HCT116 (cell line): ENCODE data around the gene MACF1. TPM values are rescaled to one million over a fixed set of nuclear protein-coding genes. Genes with fewer than 3 reads are reported as not detected.

Source experiments
- ATAC-seq: fragments of 200-7000 bp; cut with Tn5 transposase; 2 replicates; pipeline ENCODE4 v1.9.1; 2020; ENCODE audit warnings: mild to moderate bottlenecking, moderate library complexity
- BruUV-seq: library from RNA; stranded (reverse); fragments of 400-500 nt; replicated peaks from 2 replicates; lab custom pipeline; 2021; lab: Mats Ljungman, UMichigan
- CTCF ChIA-PET: fragments of 300-600 bp; sonication (Branson Sonifier 250); formaldehyde crosslinking; loops from one replicate; lab custom pipeline; 2021; ENCODE audit warnings: antibody characterized with exemption; lab: Charles Lee
- POLR2A ChIA-PET: fragments of 300-600, 350-600 bp; sonication (Branson Sonifier 250); formaldehyde crosslinking; loops from one replicate; lab custom pipeline; 2021; ENCODE audit warnings: antibody characterized with exemption; lab: Charles Lee
- RAD21 ChIA-PET, 2 experiments: fragments of 300-600 bp; sonication (Branson Sonifier 250); formaldehyde crosslinking; loops; one replicate each; lab custom pipeline; 2023; ENCODE audit warnings: low total read pairs in 2 of 2; ENCODE audit not compliant: uncharacterized antibody in 2 of 2, unreplicated experiment in 2 of 2, low non-redundant PET in 1 of 2; lab: Charles Lee
- DNase-seq: peaks from one replicate; pipeline ENCODE4 v3.0.0-alpha.2; 2010; ENCODE audit warnings: low read depth, low spot score
- H2AFZ ChIP-seq: fragments of 200-600 bp; shearing (Covaris generic), sonication (generic); 2 replicates; pipeline ENCODE4 v1.6.1; 2017; ENCODE audit warnings: low read depth, mixed run types, mixed read lengths, antibody characterized with exemption, low read length; ENCODE audit not compliant: poor library complexity, severe bottlenecking
- H3K27ac ChIP-seq: 2 replicates; pipeline ENCODE4 v1.5.1; 2012; ENCODE audit warnings: low read depth, low read length
- H3K27me3 ChIP-seq: fragments of 200-600 bp; sonication (generic); 2 replicates; pipeline ENCODE4 v1.6.1; 2016; ENCODE audit warnings: mixed run types, low read length, mixed read lengths; ENCODE audit not compliant: insufficient read depth
- H3K36me3 ChIP-seq, 2 experiments: fragments of 200-500 bp in 1 of 2; fragments of 200-600 bp in 1 of 2; sonication (Bioruptor generic) in 1 of 2; sonication (generic) in 1 of 2; 2 replicates each; pipeline versions ENCODE4 v1.5.1 to v1.6.1; 2014 to 2016; ENCODE audit warnings: low read length in 2 of 2, inconsistent platforms in 1 of 2, mixed read lengths in 1 of 2, mixed run types in 1 of 2; ENCODE audit not compliant: insufficient read depth in 2 of 2, control insufficient read depth in 1 of 2
- H3K4me1 ChIP-seq, 2 experiments: fragments of 200-600 bp in 1 of 2; sonication (generic) in 1 of 2; 2 replicates each; pipeline versions ENCODE4 v1.5.1 to v1.6.1; 2012 to 2017; ENCODE audit warnings: low read length in 2 of 2, inconsistent platforms in 1 of 2, mild to moderate bottlenecking in 1 of 2, mixed read lengths in 1 of 2, mixed run types in 1 of 2, moderate library complexity in 1 of 2; ENCODE audit not compliant: insufficient read depth in 2 of 2, control insufficient read depth in 1 of 2
- H3K4me2 ChIP-seq: fragments of 200-600 bp; sonication (generic); 2 replicates; pipeline ENCODE4 v1.6.1; 2017; ENCODE audit warnings: mixed run types, low read length, mixed read lengths
- H3K4me3 ChIP-seq, 2 experiments: fragments of 200-600 bp in 1 of 2; sonication (generic) in 1 of 2; replicated peaks in 1 of 2; 2 replicates each; pipeline ENCODE4 v1.5.1; 2011 to 2016; ENCODE audit warnings: low read length in 2 of 2, control low read depth in 1 of 2, low read depth in 1 of 2, mild to moderate bottlenecking in 1 of 2, mixed read lengths in 1 of 2, mixed run types in 1 of 2
- H3K79me2 ChIP-seq: fragments of 200-600 bp; sonication (generic); 2 replicates; pipeline ENCODE4 v1.6.1; 2017; ENCODE audit warnings: mild to moderate bottlenecking, mixed run types, low read length, moderate library complexity, mixed read lengths; ENCODE audit not compliant: insufficient read depth
- H3K9ac ChIP-seq: fragments of 200-600 bp; sonication (generic); 2 replicates; pipeline ENCODE4 v1.6.1; 2016; ENCODE audit warnings: low read length, mixed read lengths
- H3K9me2 ChIP-seq: fragments of 200-600 bp; sonication (generic), shearing (Covaris generic); 2 replicates; pipeline ENCODE4 v1.6.1; 2017; ENCODE audit warnings: mixed run types, mild to moderate bottlenecking, moderate library complexity; ENCODE audit not compliant: insufficient read depth
- H3K9me3 ChIP-seq, 2 experiments: fragments of 200-500 bp in 1 of 2; fragments of 200-600 bp in 1 of 2; sonication (Bioruptor generic) in 1 of 2; sonication (generic) in 1 of 2; 2 replicates each; pipeline ENCODE4 v1.6.1; 2014 to 2017; ENCODE audit warnings: low read length in 2 of 2, mixed read lengths in 2 of 2, inconsistent platforms in 1 of 2, low read depth in 1 of 2, mild to moderate bottlenecking in 1 of 2, mixed run types in 1 of 2, moderate library complexity in 1 of 2; ENCODE audit not compliant: control insufficient read depth in 1 of 2, insufficient read depth in 1 of 2
- H4K20me1 ChIP-seq: fragments of 200-600 bp; sonication (generic), shearing (Covaris generic); 2 replicates; pipeline ENCODE4 v1.6.1; 2017; ENCODE audit warnings: mixed run types, mild to moderate bottlenecking, moderate library complexity; ENCODE audit not compliant: insufficient read depth
- EZH2 ChIP-seq: fragments of 200-600 bp; sonication (generic); IDR thresholded peaks from 2 replicates; pipeline ENCODE4 v1.6.1; 2017; ENCODE audit warnings: antibody characterized with exemption, mixed run types
- EZH2phosphoT487 ChIP-seq: fragments of 200-600 bp; IDR thresholded peaks from 2 replicates; pipeline ENCODE4 v1.6.1; 2018; ENCODE audit warnings: antibody characterized with exemption, borderline replicate concordance
- JUND ChIP-seq: IDR thresholded peaks from 2 replicates; pipeline ENCODE4 v1.6.1; 2012
- POLR2A ChIP-seq: IDR thresholded peaks from 2 replicates; pipeline ENCODE4 v1.7.0; 2011; ENCODE audit warnings: borderline replicate concordance; ENCODE audit not compliant: insufficient read depth, insufficient read length; ENCODE audit errors: extremely low read depth
- POLR2AphosphoS5 ChIP-seq: IDR thresholded peaks from 2 replicates; pipeline ENCODE4 v1.6.1; 2011; ENCODE audit warnings: mild to moderate bottlenecking, low read depth, low read length, moderate library complexity
- SP1 ChIP-seq: IDR thresholded peaks from 2 replicates; pipeline ENCODE4 v1.6.1; 2012; ENCODE audit warnings: low read depth
- YY1 ChIP-seq: IDR thresholded peaks from 2 replicates; pipeline ENCODE4 v1.6.1; 2011; ENCODE audit warnings: low read length, low read depth, moderate library complexity, mild to moderate bottlenecking; ENCODE audit not compliant: insufficient replicate concordance; ENCODE audit errors: extremely low read depth
- ZNF274 ChIP-seq: fragments of 200-500 bp; sonication (Bioruptor generic); IDR thresholded peaks from 2 replicates; pipeline ENCODE4 v1.6.1; 2014; ENCODE audit warnings: mild to moderate bottlenecking, low read depth, low read length, inconsistent platforms
- intact Hi-C: fragments of 100-400 bp; cut with micrococcal nuclease; formaldehyde crosslinking; loops from 2 replicates; pipeline ENCODE4 v1.10.0; 2022
- total RNA-seq: library from RNA; stranded (reverse); gene quantifications from one replicate; pipeline ENCODE4 v1.2.1, GENCODE V29; 2021; ENCODE audit not compliant: unreplicated experiment
- TF ChIP-seq, protein P1 (sequence below): IDR thresholded peaks from 2 replicates; pipeline ENCODE4 v1.6.1; 2011; ENCODE audit warnings: mild to moderate bottlenecking, low read length, moderate library complexity; ENCODE audit not compliant: insufficient replicate concordance; ENCODE audit errors: extremely low read depth
- TF ChIP-seq, protein P2 (sequence below): IDR thresholded peaks from 2 replicates; pipeline ENCODE4 v1.6.1; 2012
- TF ChIP-seq, protein P3 (sequence below): IDR thresholded peaks from 2 replicates; pipeline ENCODE4 v1.6.1; 2012

The MACF1 gene
- total RNA-seq, 1 experiment from 2014 or later: 146 TPM

DNA sequence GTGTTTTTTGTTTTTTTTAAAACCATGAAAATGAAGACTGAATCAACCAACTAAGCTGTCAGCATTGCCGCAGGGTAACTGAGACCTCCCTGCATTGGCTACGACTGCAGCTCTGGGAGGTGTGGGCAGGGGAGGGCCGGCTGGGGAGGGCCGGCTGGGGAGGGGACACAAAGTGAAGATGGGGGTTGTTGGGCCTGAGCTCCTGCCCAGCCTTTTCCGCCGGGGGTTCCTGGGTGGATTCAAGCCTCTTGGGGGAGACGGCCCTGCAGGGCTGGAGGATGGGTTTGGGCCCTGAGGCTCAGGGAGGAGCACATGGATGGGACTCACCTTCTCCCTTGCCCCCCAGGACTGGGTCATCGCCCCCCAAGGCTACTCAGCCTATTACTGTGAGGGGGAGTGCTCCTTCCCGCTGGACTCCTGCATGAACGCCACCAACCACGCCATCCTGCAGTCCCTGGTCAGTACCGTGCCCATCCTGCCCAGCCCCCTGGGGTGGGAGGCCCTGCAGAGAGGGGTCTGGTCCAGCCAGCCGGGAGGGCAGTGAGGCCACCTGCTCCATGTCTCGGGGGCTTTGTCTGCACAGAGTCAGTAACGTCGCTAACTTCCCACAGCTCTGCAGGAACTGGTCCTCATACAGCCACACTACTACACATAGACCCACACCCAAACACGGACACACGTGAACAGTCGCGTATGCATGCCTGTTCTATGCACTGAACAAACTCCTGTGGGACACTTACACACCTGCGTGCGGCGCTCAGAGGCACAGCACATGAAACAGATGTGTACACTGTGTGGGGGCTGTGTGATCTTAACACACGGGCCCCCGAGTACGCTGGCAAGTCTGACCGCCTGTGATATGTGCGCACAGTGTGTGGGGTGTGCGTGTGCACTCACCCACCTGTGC lies 318.4 kb downstream of the MACF1 start:
- ATAC-seq: no peak
- Histone ChIP-seq H3K36me3 (no peaks in the 10 kb centered on the region), H3K4me1 (no peaks in the 10 kb centered on the region), H2AFZ (no peak overlapping the region), H3K79me2 (no peaks in the 10 kb centered on the region)
- BruUV-seq: no TSS peak
- intact Hi-C loops: no loop called here
- TF ChIP-seq EZH2 (no peak), JUND (no peak), POLR2A (no peak), YY1 (no peak)
- TF ChIP-seq, protein P1, sequence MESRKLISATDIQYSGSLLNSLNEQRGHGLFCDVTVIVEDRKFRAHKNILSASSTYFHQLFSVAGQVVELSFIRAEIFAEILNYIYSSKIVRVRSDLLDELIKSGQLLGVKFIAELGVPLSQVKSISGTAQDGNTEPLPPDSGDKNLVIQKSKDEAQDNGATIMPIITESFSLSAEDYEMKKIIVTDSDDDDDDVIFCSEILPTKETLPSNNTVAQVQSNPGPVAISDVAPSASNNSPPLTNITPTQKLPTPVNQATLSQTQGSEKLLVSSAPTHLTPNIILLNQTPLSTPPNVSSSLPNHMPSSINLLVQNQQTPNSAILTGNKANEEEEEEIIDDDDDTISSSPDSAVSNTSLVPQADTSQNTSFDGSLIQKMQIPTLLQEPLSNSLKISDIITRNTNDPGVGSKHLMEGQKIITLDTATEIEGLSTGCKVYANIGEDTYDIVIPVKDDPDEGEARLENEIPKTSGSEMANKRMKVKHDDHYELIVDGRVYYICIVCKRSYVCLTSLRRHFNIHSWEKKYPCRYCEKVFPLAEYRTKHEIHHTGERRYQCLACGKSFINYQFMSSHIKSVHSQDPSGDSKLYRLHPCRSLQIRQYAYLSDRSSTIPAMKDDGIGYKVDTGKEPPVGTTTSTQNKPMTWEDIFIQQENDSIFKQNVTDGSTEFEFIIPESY: no peak
- TF ChIP-seq, all 23 proteins: peak for 0
- Histone ChIP-seq H3K27me3 (no peaks in the 10 kb centered on the region), H3K27ac (no peak overlapping the region), H3K9ac (no peak overlapping the region), H3K4me3 (no peak overlapping the region), H3K4me2 (no peak overlapping the region), H3K9me2 (no peaks in the 10 kb centered on the region), H3K9me3 (no peaks in the 10 kb centered on the region), H4K20me1 (no peaks in the 10 kb centered on the region)
- CTCF ChIA-PET: no interaction called here
- RAD21 ChIA-PET: no interaction called here
- POLR2A ChIA-PET: no interaction called here
- no peak for DNase-seq

DNA sequence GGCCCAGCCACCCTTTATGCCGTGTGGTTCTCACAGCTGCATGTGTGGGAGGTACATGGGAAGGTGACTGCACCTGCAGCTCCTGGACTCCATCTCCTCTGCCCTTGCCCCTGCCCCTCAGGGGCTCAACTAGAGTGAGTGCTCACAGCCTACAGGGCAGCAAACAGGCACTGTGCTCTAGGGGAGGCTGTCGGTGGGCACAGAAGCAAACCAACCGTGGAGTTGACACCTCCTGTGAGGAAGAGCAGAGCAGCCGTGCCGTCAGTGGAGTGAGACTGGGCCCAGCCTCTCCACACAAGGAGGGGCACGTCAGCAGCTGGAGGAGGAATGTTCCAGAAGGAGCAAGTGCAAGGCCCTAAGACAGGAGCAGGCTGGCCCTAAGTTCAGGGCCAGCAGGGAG lies 319.7 kb downstream of the MACF1 start:
- intact Hi-C loops: no loop called here
- H3K4me3 ChIP-seq: no peak overlapping the region
- RAD21 ChIA-PET: no interaction called here
- CTCF ChIA-PET: no interaction called here
- no peak for ATAC-seq
- TF ChIP-seq POLR2AphosphoS5 (no peak), ZNF274 (no peak), EZH2phosphoT487 (no peak), EZH2 (no peak), JUND (no peak), SP1 (no peak)
- TF ChIP-seq, protein P1: no peak
- TF ChIP-seq, protein P2, sequence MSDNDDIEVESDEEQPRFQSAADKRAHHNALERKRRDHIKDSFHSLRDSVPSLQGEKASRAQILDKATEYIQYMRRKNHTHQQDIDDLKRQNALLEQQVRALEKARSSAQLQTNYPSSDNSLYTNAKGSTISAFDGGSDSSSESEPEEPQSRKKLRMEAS: no peak
- TF ChIP-seq, protein P3, sequence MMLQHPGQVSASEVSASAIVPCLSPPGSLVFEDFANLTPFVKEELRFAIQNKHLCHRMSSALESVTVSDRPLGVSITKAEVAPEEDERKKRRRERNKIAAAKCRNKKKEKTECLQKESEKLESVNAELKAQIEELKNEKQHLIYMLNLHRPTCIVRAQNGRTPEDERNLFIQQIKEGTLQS: no peak
- TF ChIP-seq, all 23 proteins: peak for 0
- H3K36me3 ChIP-seq: no peaks in the 10 kb centered on the region
- H3K27me3 ChIP-seq: no peaks in the 10 kb centered on the region
- no peaks in the 10 kb centered on the region for H3K9me3 ChIP-seq
- no peaks in the 10 kb centered on the region for H3K4me1 ChIP-seq
- no peak for DNase-seq
- H4K20me1 ChIP-seq: no peaks in the 10 kb centered on the region
- no peak overlapping the region for H3K27ac ChIP-seq
- no peaks in the 10 kb centered on the region for H3K9me2 ChIP-seq
- no peak overlapping the region for H3K9ac ChIP-seq
- BruUV-seq: no TSS peak
- H2AFZ ChIP-seq: no peak overlapping the region
- H3K79me2 ChIP-seq: no peaks in the 10 kb centered on the region
- no peak overlapping the region for H3K4me2 ChIP-seq
- POLR2A ChIA-PET: no interaction called here
